A549 (cell line): Measurements from ENCODE around the gene XRCC4. TPM values are rescaled to one million over a fixed set of nuclear protein-coding genes. Genes with fewer than 3 reads are reported as not detected.

ENCODE experiments used
- ATAC-seq, 2 experiments: fragments of 200-7000 bp in 1 of 2; fragments of >200 bp in 1 of 2; cut with Nextera tagmentation in 1 of 2; cut with Tn5 transposase in 1 of 2; 3 replicates each; pipeline versions ENCODE4 v1.8.0 to v1.9.1; 2018 to 2020; ENCODE audit warnings: mild to moderate bottlenecking in 1 of 2, moderate library complexity in 1 of 2
- CTCF ChIA-PET: fragments of 300-600 bp; sonication (Branson Sonifier 250); formaldehyde crosslinking; extraction: SDS; loops from one replicate; lab custom pipeline; 2021; ENCODE audit warnings: antibody characterized with exemption, inconsistent platforms; lab: Yijun Ruan, JAX
- POLR2A ChIA-PET: fragments of 350-600 bp; formaldehyde crosslinking; extraction: SDS; loops from one replicate; lab custom pipeline; 2021; ENCODE audit warnings: antibody characterized with exemption, inconsistent platforms; lab: Yijun Ruan, JAX
- DNase-seq, 2 experiments: peaks; one replicate each; pipeline versions ENCODE4 v3.0.0 to v3.0.0-alpha.2; 2011 to 2016; ENCODE audit warnings: low read depth in 1 of 2, low spot score in 1 of 2
- FAIRE-seq: peaks from 2 replicates; lab custom pipeline; 2011; peaks lifted over from hg19 to GRCh38; lab: Jason Lieb, UNC
- H3K27ac ChIP-seq, 2 experiments: fragments of >200 bp; sonication (Bioruptor Twin); formaldehyde crosslinking; 3 replicates each; pipeline ENCODE4 v1.5.1; 2016 to 2017
- H3K4me1 ChIP-seq: fragments of >200 bp; sonication (Bioruptor Twin); formaldehyde crosslinking; 3 replicates; pipeline ENCODE4 v1.6.1; 2016
- H3K4me2 ChIP-seq: fragments of >200 bp; sonication (Bioruptor Twin); formaldehyde crosslinking; 3 replicates; pipeline ENCODE4 v1.6.1; 2016
- H3K4me3 ChIP-seq: fragments of >200 bp; sonication (Bioruptor Twin); formaldehyde crosslinking; 3 replicates; pipeline ENCODE4 v1.5.1; 2016
- H3K9me3 ChIP-seq: fragments of >200 bp; sonication (Bioruptor Twin); formaldehyde crosslinking; 3 replicates; pipeline ENCODE4 v1.6.1; 2016
- BHLHE40 ChIP-seq: IDR thresholded peaks from 2 replicates; pipeline ENCODE4 v1.6.1; 2012; ENCODE audit warnings: low read depth, low read length, inconsistent platforms
- CBX2 ChIP-seq: fragments of 200-600 bp; sonication (generic); IDR thresholded peaks from 2 replicates; pipeline ENCODE4 v1.6.1; 2016; ENCODE audit warnings: low read depth, mild to moderate bottlenecking, borderline replicate concordance
- CHD4 ChIP-seq: fragments of 200-600 bp; sonication (generic); IDR thresholded peaks from 2 replicates; pipeline ENCODE4 v1.6.1; 2016; ENCODE audit warnings: antibody characterized with exemption, mild to moderate bottlenecking, borderline replicate concordance
- FOSL2 ChIP-seq, 2 experiments: fragments of 450-650 bp in 1 of 2; fragments of >200 bp in 1 of 2; sonication (Bioruptor Twin) in 1 of 2; formaldehyde crosslinking; IDR thresholded peaks; 2 replicates each; pipeline versions ENCODE4 v1.5.0 to v1.6.1; 2016 to 2020; ENCODE audit warnings: mild to moderate bottlenecking in 1 of 2, moderate library complexity in 1 of 2
- HDAC2 ChIP-seq: fragments of 200-600 bp; sonication (generic); IDR thresholded peaks from 2 replicates; pipeline ENCODE4 v1.6.1; 2016
- HOXA7 ChIP-seq: fragments of 250-450 bp; sonication (Bioruptor Pico); IDR thresholded peaks from 2 replicates; pipeline ENCODE4 v1.5.0; 2020; ENCODE audit warnings: mild to moderate bottlenecking, moderate library complexity
- MAFK ChIP-seq: fragments of 450-650 bp; IDR thresholded peaks from 2 replicates; pipeline ENCODE4 v1.6.1; 2014; ENCODE audit not compliant: partially characterized antibody
- MAZ ChIP-seq: fragments of 150-350 bp; IDR thresholded peaks from 2 replicates; pipeline ENCODE4 v1.6.1; 2014; ENCODE audit warnings: antibody characterized with exemption, low read depth, low read length, borderline replicate concordance
- PHF8 ChIP-seq: fragments of 200-600 bp; sonication (generic); IDR thresholded peaks from 2 replicates; pipeline ENCODE4 v1.6.1; 2016; ENCODE audit warnings: low read depth, mild to moderate bottlenecking, antibody characterized with exemption, moderate library complexity, borderline replicate concordance
- POLR2AphosphoS2 ChIP-seq: conservative IDR thresholded peaks from 2 replicates; pipeline ENCODE4 v1.6.1; 2012; ENCODE audit warnings: low read length, improper control_type of control experiment, inconsistent platforms
- RARB ChIP-seq: fragments of 250-450 bp; sonication (Bioruptor Pico); IDR thresholded peaks from 2 replicates; pipeline ENCODE4 v1.8.0; 2021; ENCODE audit warnings: mild to moderate bottlenecking, moderate library complexity
- RCOR1 ChIP-seq: fragments of 150-350 bp; IDR thresholded peaks from 2 replicates; pipeline ENCODE4 v1.6.1; 2014; ENCODE audit warnings: antibody characterized with exemption, low read length, low read depth
- RNF2 ChIP-seq: fragments of 200-600 bp; sonication (generic); IDR thresholded peaks from 2 replicates; pipeline ENCODE4 v1.6.1; 2016; ENCODE audit warnings: low read depth, mild to moderate bottlenecking, antibody characterized with exemption, moderate library complexity, borderline replicate concordance
- SREBF2 ChIP-seq: fragments of 450-650 bp; IDR thresholded peaks from 2 replicates; pipeline ENCODE4 v1.6.1; 2014; ENCODE audit warnings: mild to moderate bottlenecking, moderate library complexity
- TP53 ChIP-seq: fragments of 250-450 bp; sonication (Bioruptor Pico); IDR thresholded peaks from 2 replicates; pipeline ENCODE4 v1.5.0; 2021; ENCODE audit warnings: mild to moderate bottlenecking, moderate library complexity
- ZC3H11A ChIP-seq: fragments of 450-650 bp; IDR thresholded peaks from 2 replicates; pipeline ENCODE4 v1.6.1; 2014; ENCODE audit warnings: antibody characterized with exemption, mild to moderate bottlenecking
- ZSCAN20 ChIP-seq: fragments of 250-450 bp; sonication (Bioruptor Pico); IDR thresholded peaks from 2 replicates; pipeline ENCODE4 v1.8.0; 2022; ENCODE audit warnings: mild to moderate bottlenecking, moderate library complexity
- WGBS: methylation state at CpG from one replicate; pipeline ENCODE4 v1.1.6; 2017; ENCODE audit errors: missing lambda C conversion rate; 5-methylcytosine and 5-hydroxymethylcytosine counted together
- polyA plus RNA-seq, 4 experiments: library from polyadenylated mRNA; depleted of rRNA in 3 of 4; stranded (reverse); fragments of >200 nt; fragmentation: RNase III in 1 of 4; extraction: RNeasy Plus Mini Kit Qiagen cat#74134 plus additional on column Dnase treatment in 1 of 4; gene quantifications; 2 replicates in 3 of 4; 3 replicates in 1 of 4; pipeline ENCODE4 v1.2.3, GENCODE V29; 2011 to 2017
- TF ChIP-seq, protein P1 (sequence below): fragments of >200 bp; sonication (Bioruptor Twin); formaldehyde crosslinking; IDR thresholded peaks from 3 replicates; pipeline ENCODE4 v1.5.1; 2016
- TF ChIP-seq, protein P2 (sequence below): fragments of 250-450 bp; sonication (Bioruptor Pico); IDR thresholded peaks from 2 replicates; pipeline ENCODE4 v1.5.0; 2021; ENCODE audit warnings: mild to moderate bottlenecking, moderate library complexity, borderline replicate concordance
- TF ChIP-seq, protein P3 (sequence below): IDR thresholded peaks from 2 replicates; pipeline ENCODE4 v1.6.1; 2012
- TF ChIP-seq, protein P4 (sequence below): fragments of 150-350 bp; IDR thresholded peaks from 2 replicates; pipeline ENCODE4 v1.6.1; 2014; ENCODE audit warnings: low read depth, mild to moderate bottlenecking, low read length
- TF ChIP-seq, protein P5 (sequence below): IDR thresholded peaks from 2 replicates; pipeline ENCODE4 v1.6.1; 2012
- TF ChIP-seq, protein P6 (sequence below): fragments of 200-600 bp; sonication (generic); IDR thresholded peaks from 2 replicates; pipeline ENCODE4 v1.6.1; 2016; ENCODE audit warnings: antibody characterized with exemption, mild to moderate bottlenecking, moderate library complexity

Gene XRCC4
- polyA plus RNA-seq, 2 of the 4 experiments (the other 2 are of a cell fraction): 14.3 to 14.8 TPM

DNA sequence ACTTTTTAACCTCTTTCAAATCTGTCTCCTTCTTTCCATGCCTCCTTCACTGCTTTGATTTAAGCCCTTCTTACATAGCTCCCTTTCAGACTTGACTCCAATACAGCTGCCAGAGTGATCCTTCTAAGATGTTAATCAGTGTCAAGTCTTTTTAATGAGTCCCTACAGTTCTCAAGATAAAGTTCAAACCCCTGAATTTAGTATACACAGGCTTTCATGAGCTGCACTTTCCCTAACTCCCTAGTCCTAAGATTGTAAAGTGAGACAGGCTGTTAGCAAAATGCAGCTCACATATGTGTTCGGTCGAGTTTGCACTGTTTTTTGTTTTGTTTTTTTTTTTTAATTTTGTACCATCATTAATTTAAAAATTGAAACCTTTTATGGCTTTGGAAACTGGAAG lies 203.8 kb downstream of the XRCC4 start:
- ChIA-PET CTCF (no interaction called here), POLR2A (no interaction called here)
- ATAC-seq (no peak), DNase-seq (no peak), FAIRE-seq (no peak)
- Histone ChIP-seq H3K4me2 (no peak overlapping the region), H3K27ac (no peak overlapping the region), H3K9me3 (no peaks in the 10 kb centered on the region), H3K4me1 (peaks cover 7% of the 10 kb centered on the region; the same call in 1 of the 3 replicates), H3K4me3 (no peak overlapping the region)
- 85% methylated on average over 2 of the region's 2 CpGs for WGBS
- no peak for TF ChIP-seq POLR2AphosphoS2
- no peak for TF ChIP-seq FOSL2 (IDR thresholded peaks at IDR 0.05)
- no peak for TF ChIP-seq FOSL2 (CRISPR knock-in tag; IDR thresholded peaks at IDR 0.05)
- no peak for TF ChIP-seq ZSCAN20
- TF ChIP-seq BHLHE40: no peak
- TF ChIP-seq MAFK: no peak
- TF ChIP-seq HOXA7 (CRISPR knock-in tag): no peak
- TF ChIP-seq, protein P1, sequence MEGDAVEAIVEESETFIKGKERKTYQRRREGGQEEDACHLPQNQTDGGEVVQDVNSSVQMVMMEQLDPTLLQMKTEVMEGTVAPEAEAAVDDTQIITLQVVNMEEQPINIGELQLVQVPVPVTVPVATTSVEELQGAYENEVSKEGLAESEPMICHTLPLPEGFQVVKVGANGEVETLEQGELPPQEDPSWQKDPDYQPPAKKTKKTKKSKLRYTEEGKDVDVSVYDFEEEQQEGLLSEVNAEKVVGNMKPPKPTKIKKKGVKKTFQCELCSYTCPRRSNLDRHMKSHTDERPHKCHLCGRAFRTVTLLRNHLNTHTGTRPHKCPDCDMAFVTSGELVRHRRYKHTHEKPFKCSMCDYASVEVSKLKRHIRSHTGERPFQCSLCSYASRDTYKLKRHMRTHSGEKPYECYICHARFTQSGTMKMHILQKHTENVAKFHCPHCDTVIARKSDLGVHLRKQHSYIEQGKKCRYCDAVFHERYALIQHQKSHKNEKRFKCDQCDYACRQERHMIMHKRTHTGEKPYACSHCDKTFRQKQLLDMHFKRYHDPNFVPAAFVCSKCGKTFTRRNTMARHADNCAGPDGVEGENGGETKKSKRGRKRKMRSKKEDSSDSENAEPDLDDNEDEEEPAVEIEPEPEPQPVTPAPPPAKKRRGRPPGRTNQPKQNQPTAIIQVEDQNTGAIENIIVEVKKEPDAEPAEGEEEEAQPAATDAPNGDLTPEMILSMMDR: no peak
- TF ChIP-seq PHF8: no peak
- TF ChIP-seq CBX2: no peak
- TF ChIP-seq SREBF2: no peak
- no peak for TF ChIP-seq ZC3H11A
- TF ChIP-seq, protein P2, sequence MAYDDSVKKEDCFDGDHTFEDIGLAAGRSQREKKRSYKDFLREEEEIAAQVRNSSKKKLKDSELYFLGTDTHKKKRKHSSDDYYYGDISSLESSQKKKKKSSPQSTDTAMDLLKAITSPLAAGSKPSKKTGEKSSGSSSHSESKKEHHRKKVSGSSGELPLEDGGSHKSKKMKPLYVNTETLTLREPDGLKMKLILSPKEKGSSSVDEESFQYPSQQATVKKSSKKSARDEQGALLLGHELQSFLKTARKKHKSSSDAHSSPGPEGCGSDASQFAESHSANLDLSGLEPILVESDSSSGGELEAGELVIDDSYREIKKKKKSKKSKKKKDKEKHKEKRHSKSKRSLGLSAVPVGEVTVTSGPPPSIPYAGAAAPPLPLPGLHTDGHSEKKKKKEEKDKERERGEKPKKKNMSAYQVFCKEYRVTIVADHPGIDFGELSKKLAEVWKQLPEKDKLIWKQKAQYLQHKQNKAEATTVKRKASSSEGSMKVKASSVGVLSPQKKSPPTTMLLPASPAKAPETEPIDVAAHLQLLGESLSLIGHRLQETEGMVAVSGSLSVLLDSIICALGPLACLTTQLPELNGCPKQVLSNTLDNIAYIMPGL (CRISPR knock-in tag): no peak
- no peak for TF ChIP-seq RCOR1
- TF ChIP-seq TP53 (CRISPR knock-in tag): no peak

DNA sequence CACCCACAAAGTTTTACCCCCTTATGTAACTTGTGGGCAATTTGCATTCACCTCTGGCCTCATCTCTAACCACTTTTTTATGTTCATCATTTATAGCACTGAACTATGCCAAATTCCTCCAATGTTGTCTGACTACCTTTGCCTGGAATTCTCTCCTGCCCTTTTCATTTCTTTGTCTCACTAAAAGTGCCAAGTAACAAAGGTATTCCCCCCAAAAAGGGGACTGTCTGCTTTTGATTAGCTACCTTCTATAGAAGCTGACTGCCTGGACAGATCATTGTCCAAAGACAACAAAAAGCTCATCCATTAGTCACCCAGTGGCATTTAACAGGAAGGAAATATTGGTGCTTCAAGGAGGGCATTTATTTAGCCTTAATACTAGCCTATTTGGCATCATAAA lies 204.3 kb downstream of the XRCC4 start:
- CTCF ChIA-PET: no interaction called here
- ATAC-seq: no peak
- Histone ChIP-seq H3K4me3 (no peak overlapping the region), H3K27ac (no peak overlapping the region), H3K4me2 (no peak overlapping the region), H3K4me1 (peaks cover 7% of the 10 kb centered on the region; the same call in 1 of the 3 replicates), H3K9me3 (no peaks in the 10 kb centered on the region)
- POLR2A ChIA-PET: no interaction called here
- no peak for FAIRE-seq
- TF ChIP-seq, protein P3, sequence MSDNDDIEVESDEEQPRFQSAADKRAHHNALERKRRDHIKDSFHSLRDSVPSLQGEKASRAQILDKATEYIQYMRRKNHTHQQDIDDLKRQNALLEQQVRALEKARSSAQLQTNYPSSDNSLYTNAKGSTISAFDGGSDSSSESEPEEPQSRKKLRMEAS: no peak
- TF ChIP-seq MAZ: no peak
- no peak for TF ChIP-seq CHD4
- TF ChIP-seq, protein P4, sequence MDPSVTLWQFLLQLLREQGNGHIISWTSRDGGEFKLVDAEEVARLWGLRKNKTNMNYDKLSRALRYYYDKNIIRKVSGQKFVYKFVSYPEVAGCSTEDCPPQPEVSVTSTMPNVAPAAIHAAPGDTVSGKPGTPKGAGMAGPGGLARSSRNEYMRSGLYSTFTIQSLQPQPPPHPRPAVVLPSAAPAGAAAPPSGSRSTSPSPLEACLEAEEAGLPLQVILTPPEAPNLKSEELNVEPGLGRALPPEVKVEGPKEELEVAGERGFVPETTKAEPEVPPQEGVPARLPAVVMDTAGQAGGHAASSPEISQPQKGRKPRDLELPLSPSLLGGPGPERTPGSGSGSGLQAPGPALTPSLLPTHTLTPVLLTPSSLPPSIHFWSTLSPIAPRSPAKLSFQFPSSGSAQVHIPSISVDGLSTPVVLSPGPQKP: no peak
- TF ChIP-seq RNF2: no peak
- TF ChIP-seq RARB (CRISPR knock-in tag): no peak
- TF ChIP-seq, protein P5, sequence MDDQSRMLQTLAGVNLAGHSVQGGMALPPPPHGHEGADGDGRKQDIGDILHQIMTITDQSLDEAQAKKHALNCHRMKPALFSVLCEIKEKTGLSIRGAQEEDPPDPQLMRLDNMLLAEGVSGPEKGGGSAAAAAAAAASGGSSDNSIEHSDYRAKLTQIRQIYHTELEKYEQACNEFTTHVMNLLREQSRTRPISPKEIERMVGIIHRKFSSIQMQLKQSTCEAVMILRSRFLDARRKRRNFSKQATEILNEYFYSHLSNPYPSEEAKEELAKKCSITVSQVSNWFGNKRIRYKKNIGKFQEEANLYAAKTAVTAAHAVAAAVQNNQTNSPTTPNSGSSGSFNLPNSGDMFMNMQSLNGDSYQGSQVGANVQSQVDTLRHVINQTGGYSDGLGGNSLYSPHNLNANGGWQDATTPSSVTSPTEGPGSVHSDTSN: no peak
- TF ChIP-seq, protein P6, sequence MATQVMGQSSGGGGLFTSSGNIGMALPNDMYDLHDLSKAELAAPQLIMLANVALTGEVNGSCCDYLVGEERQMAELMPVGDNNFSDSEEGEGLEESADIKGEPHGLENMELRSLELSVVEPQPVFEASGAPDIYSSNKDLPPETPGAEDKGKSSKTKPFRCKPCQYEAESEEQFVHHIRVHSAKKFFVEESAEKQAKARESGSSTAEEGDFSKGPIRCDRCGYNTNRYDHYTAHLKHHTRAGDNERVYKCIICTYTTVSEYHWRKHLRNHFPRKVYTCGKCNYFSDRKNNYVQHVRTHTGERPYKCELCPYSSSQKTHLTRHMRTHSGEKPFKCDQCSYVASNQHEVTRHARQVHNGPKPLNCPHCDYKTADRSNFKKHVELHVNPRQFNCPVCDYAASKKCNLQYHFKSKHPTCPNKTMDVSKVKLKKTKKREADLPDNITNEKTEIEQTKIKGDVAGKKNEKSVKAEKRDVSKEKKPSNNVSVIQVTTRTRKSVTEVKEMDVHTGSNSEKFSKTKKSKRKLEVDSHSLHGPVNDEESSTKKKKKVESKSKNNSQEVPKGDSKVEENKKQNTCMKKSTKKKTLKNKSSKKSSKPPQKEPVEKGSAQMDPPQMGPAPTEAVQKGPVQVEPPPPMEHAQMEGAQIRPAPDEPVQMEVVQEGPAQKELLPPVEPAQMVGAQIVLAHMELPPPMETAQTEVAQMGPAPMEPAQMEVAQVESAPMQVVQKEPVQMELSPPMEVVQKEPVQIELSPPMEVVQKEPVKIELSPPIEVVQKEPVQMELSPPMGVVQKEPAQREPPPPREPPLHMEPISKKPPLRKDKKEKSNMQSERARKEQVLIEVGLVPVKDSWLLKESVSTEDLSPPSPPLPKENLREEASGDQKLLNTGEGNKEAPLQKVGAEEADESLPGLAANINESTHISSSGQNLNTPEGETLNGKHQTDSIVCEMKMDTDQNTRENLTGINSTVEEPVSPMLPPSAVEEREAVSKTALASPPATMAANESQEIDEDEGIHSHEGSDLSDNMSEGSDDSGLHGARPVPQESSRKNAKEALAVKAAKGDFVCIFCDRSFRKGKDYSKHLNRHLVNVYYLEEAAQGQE: no peak
- no peak for TF ChIP-seq HDAC2
- TF ChIP-seq HOXA7 (CRISPR knock-in tag): no peak
- peak in 1 of 2 experiments; percentile 4 for DNase-seq
